ENCODE results near the gene GMDS.

DNA sequence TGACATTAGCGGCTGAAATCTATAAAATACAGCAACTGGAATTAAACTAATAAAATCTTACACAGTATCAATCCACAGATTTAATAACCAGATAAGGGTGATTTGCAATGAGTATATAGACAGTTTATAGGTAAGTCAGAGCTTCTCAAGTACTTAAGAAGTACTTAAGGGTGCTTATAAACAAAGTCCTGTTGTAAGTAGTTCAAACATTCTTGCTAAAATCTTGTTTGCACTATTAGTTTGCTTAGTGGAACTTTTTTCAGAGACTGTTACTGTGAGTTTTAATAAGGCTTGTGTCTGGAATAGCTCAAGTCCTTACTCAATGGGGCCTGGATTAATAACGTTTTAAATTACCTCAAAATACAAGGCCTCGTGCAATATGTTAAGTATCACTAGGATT, 240.5 kb downstream of the GMDS start:
- TF ChIP-seq, protein P1, sequence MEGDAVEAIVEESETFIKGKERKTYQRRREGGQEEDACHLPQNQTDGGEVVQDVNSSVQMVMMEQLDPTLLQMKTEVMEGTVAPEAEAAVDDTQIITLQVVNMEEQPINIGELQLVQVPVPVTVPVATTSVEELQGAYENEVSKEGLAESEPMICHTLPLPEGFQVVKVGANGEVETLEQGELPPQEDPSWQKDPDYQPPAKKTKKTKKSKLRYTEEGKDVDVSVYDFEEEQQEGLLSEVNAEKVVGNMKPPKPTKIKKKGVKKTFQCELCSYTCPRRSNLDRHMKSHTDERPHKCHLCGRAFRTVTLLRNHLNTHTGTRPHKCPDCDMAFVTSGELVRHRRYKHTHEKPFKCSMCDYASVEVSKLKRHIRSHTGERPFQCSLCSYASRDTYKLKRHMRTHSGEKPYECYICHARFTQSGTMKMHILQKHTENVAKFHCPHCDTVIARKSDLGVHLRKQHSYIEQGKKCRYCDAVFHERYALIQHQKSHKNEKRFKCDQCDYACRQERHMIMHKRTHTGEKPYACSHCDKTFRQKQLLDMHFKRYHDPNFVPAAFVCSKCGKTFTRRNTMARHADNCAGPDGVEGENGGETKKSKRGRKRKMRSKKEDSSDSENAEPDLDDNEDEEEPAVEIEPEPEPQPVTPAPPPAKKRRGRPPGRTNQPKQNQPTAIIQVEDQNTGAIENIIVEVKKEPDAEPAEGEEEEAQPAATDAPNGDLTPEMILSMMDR (IDR thresholded peaks at IDR 0.05) = no peak
- TF ChIP-seq POLR2A (IDR thresholded peaks at IDR 0.05) = no peak

Measured in vagina (tissue), 2 donors.